Keratinocyte (primary cell): ENCODE measurements around the gene CXCL5. TPM values are rescaled to one million over a fixed set of nuclear protein-coding genes. Genes with fewer than 3 reads are reported as not detected.

Source experiments
- DNase-seq: peaks from one replicate; pipeline ENCODE4 v3.0.0-alpha.2; 2011; ENCODE audit warnings: low read depth, missing footprints, low spot score
- FAIRE-seq: peaks from 2 replicates; lab custom pipeline; 2011; peaks lifted over from hg19 to GRCh38; lab: Jason Lieb, UNC
- H2AFZ ChIP-seq: 2 replicates; pipeline ENCODE4 v1.6.0; 2012; ENCODE audit warnings: low read length, control low read depth, inconsistent platforms; ENCODE audit not compliant: control insufficient read depth
- H3K27ac ChIP-seq: 2 replicates; pipeline ENCODE4 v1.5.1; 2011; ENCODE audit warnings: low read length; ENCODE audit not compliant: control insufficient read depth, insufficient read depth
- H3K27me3 ChIP-seq: 3 replicates; pipeline ENCODE4 v1.6.0; 2011; ENCODE audit warnings: low read length; ENCODE audit not compliant: control insufficient read depth, insufficient read depth; ENCODE audit errors: extremely low read depth
- H3K36me3 ChIP-seq, 2 experiments: 2 replicates in 1 of 2; 3 replicates in 1 of 2; pipeline ENCODE4 v1.5.1; 2011; ENCODE audit warnings: low read length in 2 of 2, mild to moderate bottlenecking in 1 of 2; ENCODE audit not compliant: control insufficient read depth in 2 of 2, insufficient read depth in 2 of 2; ENCODE audit errors: extremely low read depth in 1 of 2
- H3K4me1 ChIP-seq: 3 replicates; pipeline ENCODE4 v1.5.1; 2011; ENCODE audit warnings: low read length; ENCODE audit not compliant: control insufficient read depth, insufficient read depth; ENCODE audit errors: extremely low read depth
- H3K4me2 ChIP-seq: 3 replicates; pipeline ENCODE4 v1.6.0; 2011; ENCODE audit warnings: low read depth, low read length; ENCODE audit not compliant: control insufficient read depth, insufficient read depth; ENCODE audit errors: extremely low read depth
- H3K4me3 ChIP-seq, 3 experiments: fragments of 200-600 bp in 1 of 3; sonication (generic) in 1 of 3; 2 replicates in 2 of 3; 3 replicates in 1 of 3; pipeline ENCODE4 v1.5.1; 2011 to 2016; ENCODE audit warnings: low read length in 3 of 3, mild to moderate bottlenecking in 3 of 3, control low read depth in 2 of 3, inconsistent platforms in 1 of 3, low read depth in 1 of 3, mixed read lengths in 1 of 3, mixed run types in 1 of 3, moderate library complexity in 1 of 3; ENCODE audit not compliant: control insufficient read depth in 2 of 3, insufficient read depth in 2 of 3; ENCODE audit errors: extremely low read depth in 1 of 3
- H3K79me2 ChIP-seq: 2 replicates; pipeline ENCODE4 v1.6.0; 2012; ENCODE audit warnings: low read length; ENCODE audit not compliant: control insufficient read depth, insufficient read depth
- H3K9ac ChIP-seq: 3 replicates; pipeline ENCODE4 v1.6.0; 2011; ENCODE audit warnings: low read length; ENCODE audit not compliant: control insufficient read depth, insufficient read depth; ENCODE audit errors: extremely low read depth
- H3K9me1 ChIP-seq: 3 replicates; pipeline ENCODE4 v1.6.0; 2011; ENCODE audit warnings: low read length; ENCODE audit not compliant: control insufficient read depth, insufficient read depth; ENCODE audit errors: extremely low read depth
- H3K9me3 ChIP-seq: 2 replicates; pipeline ENCODE4 v1.5.1; 2012; ENCODE audit warnings: low read depth, low read length; ENCODE audit not compliant: control insufficient read depth
- H4K20me1 ChIP-seq: 3 replicates; pipeline ENCODE4 v1.6.0; 2011; ENCODE audit warnings: low read length; ENCODE audit not compliant: control insufficient read depth, insufficient read depth; ENCODE audit errors: extremely low read depth
- EZH2 ChIP-seq: IDR thresholded peaks from one replicate; pipeline ENCODE4 v1.6.1; 2012; ENCODE audit warnings: inconsistent platforms, mild to moderate bottlenecking, low read length, moderate library complexity
- dilution Hi-C: fragments of 300-500 bp; cut with MboI; formaldehyde crosslinking; loops from one replicate; pipeline ENCODE4 v1.7.0; 2020; ENCODE audit warnings: low sequenced_read_pairs; ENCODE audit not compliant: extremely low pct_ligation_motif_present
- polyA plus RNA-seq, 5 experiments: library from polyadenylated mRNA; depleted of rRNA in 3 of 5; stranded (reverse) in 3 of 5; stranded (forward) in 1 of 5; unstranded in 1 of 5; fragments of >200 nt; gene quantifications; 1 replicate in 1 of 5; 2 replicates in 3 of 5; 3 replicates in 1 of 5; pipeline versions ENCODE4 v1.2.1 to v1.2.3, GENCODE V29; 2011 to 2012; ENCODE audit warnings: missing spikeins in 2 of 5, low read depth in 1 of 5, low replicate concordance in 1 of 5
- TF ChIP-seq, protein P1 (sequence below), 3 experiments: IDR thresholded peaks in 1 of 3; conservative IDR thresholded peaks in 1 of 3; optimal IDR thresholded peaks in 1 of 3; 2 replicates in 2 of 3; 3 replicates in 1 of 3; pipeline versions ENCODE3 to v1.5.1; 2011; ENCODE audit warnings: low read length in 3 of 3, mild to moderate bottlenecking in 3 of 3, moderate library complexity in 2 of 3, control low read depth in 1 of 3, inconsistent platforms in 1 of 3; ENCODE audit not compliant: insufficient read depth in 2 of 3; ENCODE audit errors: extremely low read depth in 1 of 3

Gene CXCL5
- polyA plus RNA-seq, 1 donor (not counting 4 experiments of a cell fraction or from before 2014, with no cell fraction given) = 0.76 TPM

DNA sequence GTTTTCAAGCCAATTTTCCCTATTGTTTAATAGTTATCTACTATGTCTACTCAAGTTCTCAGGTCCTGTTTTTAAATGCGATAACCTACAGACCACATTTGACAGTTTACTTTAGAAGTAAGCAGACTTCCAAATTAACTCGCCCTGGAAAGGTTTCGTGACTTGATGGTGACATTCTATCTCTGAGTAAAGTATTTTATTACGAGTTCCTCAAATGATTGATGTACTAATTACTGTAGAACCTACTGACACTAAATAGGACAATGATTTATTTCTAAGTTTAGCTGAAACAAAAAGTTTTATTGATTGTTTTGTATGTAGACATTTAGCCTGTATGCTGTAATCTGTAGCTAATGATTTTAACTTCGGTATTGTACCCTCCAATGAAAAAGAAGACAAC, 8.5 kb downstream of the CXCL5 start:
- Histone ChIP-seq H3K27ac (no peak overlapping the region), H3K9ac (no peak overlapping the region), H3K4me2 (no peak overlapping the region), H3K79me2 (no peaks in the 10 kb centered on the region), H3K36me3 (no peaks in the 10 kb centered on the region), H4K20me1 (no peaks in the 10 kb centered on the region), H3K9me1 (no peaks in the 10 kb centered on the region), H3K4me3 (no peak overlapping the region), H3K27me3 (no peaks in the 10 kb centered on the region), H3K9me3 (no peaks in the 10 kb centered on the region), H3K4me1 (no peaks in the 10 kb centered on the region), H2AFZ (no peak overlapping the region)
- dilution Hi-C loops = no loop called here
- DNase-seq (no peak), FAIRE-seq (no peak)
- TF ChIP-seq, protein P1, sequence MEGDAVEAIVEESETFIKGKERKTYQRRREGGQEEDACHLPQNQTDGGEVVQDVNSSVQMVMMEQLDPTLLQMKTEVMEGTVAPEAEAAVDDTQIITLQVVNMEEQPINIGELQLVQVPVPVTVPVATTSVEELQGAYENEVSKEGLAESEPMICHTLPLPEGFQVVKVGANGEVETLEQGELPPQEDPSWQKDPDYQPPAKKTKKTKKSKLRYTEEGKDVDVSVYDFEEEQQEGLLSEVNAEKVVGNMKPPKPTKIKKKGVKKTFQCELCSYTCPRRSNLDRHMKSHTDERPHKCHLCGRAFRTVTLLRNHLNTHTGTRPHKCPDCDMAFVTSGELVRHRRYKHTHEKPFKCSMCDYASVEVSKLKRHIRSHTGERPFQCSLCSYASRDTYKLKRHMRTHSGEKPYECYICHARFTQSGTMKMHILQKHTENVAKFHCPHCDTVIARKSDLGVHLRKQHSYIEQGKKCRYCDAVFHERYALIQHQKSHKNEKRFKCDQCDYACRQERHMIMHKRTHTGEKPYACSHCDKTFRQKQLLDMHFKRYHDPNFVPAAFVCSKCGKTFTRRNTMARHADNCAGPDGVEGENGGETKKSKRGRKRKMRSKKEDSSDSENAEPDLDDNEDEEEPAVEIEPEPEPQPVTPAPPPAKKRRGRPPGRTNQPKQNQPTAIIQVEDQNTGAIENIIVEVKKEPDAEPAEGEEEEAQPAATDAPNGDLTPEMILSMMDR (optimal IDR thresholded peaks at IDR 0.05 in 1 of 3, IDR thresholded peaks at IDR 0.05 in 1 of 3, conservative IDR thresholded peaks at IDR 0.05 in 1 of 3; ENCODE audit: extremely low read depth in 1 of 3, insufficient read depth in 2 of 3, low read length in 3 of 3) = no peak
- TF ChIP-seq EZH2 = no peak

DNA sequence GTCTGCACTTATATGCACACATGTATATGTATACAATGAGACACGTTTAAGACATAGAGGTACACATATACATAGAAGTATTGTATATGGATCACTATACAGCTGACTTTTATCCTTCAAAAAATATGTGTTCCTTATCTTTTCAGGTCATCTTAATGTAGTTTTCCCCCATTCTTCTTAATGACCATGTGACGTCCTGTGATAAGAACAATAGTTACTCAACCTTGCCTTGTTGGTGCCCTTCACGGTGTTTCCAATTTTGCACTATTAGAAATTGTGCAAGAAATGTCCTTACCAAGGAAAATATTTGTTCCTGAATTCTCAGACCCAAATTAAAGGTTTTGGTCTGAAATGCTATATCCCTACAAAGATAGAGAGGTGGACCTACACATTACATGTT, 9.4 kb downstream of the CXCL5 start:
- no peak overlapping the region for H3K4me3 ChIP-seq

More for the DNA sequence above, 9.4 kb downstream of the CXCL5 start:
- Histone ChIP-seq H3K79me2 (no peaks in the 10 kb centered on the region), H3K9me3 (no peaks in the 10 kb centered on the region), H2AFZ (no peak overlapping the region), H3K9ac (no peak overlapping the region), H3K36me3 (no peaks in the 10 kb centered on the region), H3K27me3 (no peaks in the 10 kb centered on the region), H3K4me1 (no peaks in the 10 kb centered on the region), H3K4me2 (no peak overlapping the region), H3K27ac (no peak overlapping the region), H3K9me1 (no peaks in the 10 kb centered on the region), H4K20me1 (no peaks in the 10 kb centered on the region)
- TF ChIP-seq, protein P1 (optimal IDR thresholded peaks at IDR 0.05 in 1 of 3, IDR thresholded peaks at IDR 0.05 in 1 of 3, conservative IDR thresholded peaks at IDR 0.05 in 1 of 3; ENCODE audit: extremely low read depth in 1 of 3, insufficient read depth in 2 of 3, low read length in 3 of 3) = no peak
- no peak for TF ChIP-seq EZH2
- FAIRE-seq = peak; percentile 23
- no peak for DNase-seq
- dilution Hi-C loops = no loop called here
